ENCODE data around the gene XPNPEP1. TPM values are rescaled to one million over a fixed set of nuclear protein-coding genes. Genes with fewer than 3 reads are reported as not detected.

XPNPEP1 gene
- total RNA-seq, 1 experiment from 2014 or later, result 71.3 TPM

- Histone ChIP-seq H3K18ac (ENCODE audit: insufficient read length, low read depth, low read length) (no peak overlapping the region), H3K23me2 (ENCODE audit: insufficient read length, low read depth, low read length, poor library complexity, severe bottlenecking) (no peaks in the 10 kb centered on the region), H4K20me1 (ENCODE audit: control insufficient read depth, insufficient read depth, insufficient read length) (no peaks in the 10 kb centered on the region), H2BK20ac (ENCODE audit: low read depth, low read length, poor library complexity, severe bottlenecking) (no peak overlapping the region), H3T11ph (ENCODE audit: low read length) (no peak overlapping the region), H4K8ac (replicated peaks; ENCODE audit: insufficient read length, low read depth, low read length) (no peak overlapping the region), H3K4ac (ENCODE audit: low read depth, low read length) (no peak overlapping the region), H2AFZ (ENCODE audit: low read length) (no peak overlapping the region), H4K5ac (ENCODE audit: insufficient read length, low read depth, low read length) (no peak overlapping the region), H3K4me2 (ENCODE audit: insufficient read depth, insufficient read length, low read length) (no peak overlapping the region), H3K9me3 (ENCODE audit: control insufficient read depth, low read depth, low read length) (no peaks in the 10 kb centered on the region), H3K23ac (ENCODE audit: insufficient read length, low read depth, low read length) (no peak overlapping the region), H2BK120ac (ENCODE audit: low read depth, low read length, poor library complexity, severe bottlenecking) (no peak overlapping the region), H3K9ac (ENCODE audit: extremely low read depth, insufficient read length, low read length) (no peak overlapping the region), H2BK12ac (ENCODE audit: insufficient read length, low read depth, low read length) (no peak overlapping the region), H2BK5ac (ENCODE audit: insufficient read length, low read length) (no peak overlapping the region), H2AK5ac (ENCODE audit: insufficient read length, low read length) (no peak overlapping the region), H2BK15ac (ENCODE audit: low read depth, low read length) (no peak overlapping the region), H3K27ac (ENCODE audit: insufficient read length, low read depth, low read length) (no peak overlapping the region), H3K79me2 (ENCODE audit: insufficient read depth, low read length) (no peaks in the 10 kb centered on the region), H4K91ac (ENCODE audit: insufficient read length, low read depth, low read length) (no peak overlapping the region), H3K56ac (ENCODE audit: insufficient read length, low read depth, low read length) (no peak overlapping the region), H3K4me1 (ENCODE audit: insufficient read depth, low read length) (no peaks in the 10 kb centered on the region), H3K27me3 (ENCODE audit: insufficient read depth, low read length) (no peaks in the 10 kb centered on the region), H3K79me1 (ENCODE audit: insufficient read depth, low read depth, low read length, poor library complexity, severe bottlenecking) (no peaks in the 10 kb centered on the region), H3K14ac (ENCODE audit: insufficient read depth, low read length) (no peak overlapping the region)
- Mint-ChIP-seq H3K27me3 (ENCODE audit: low read depth) (no peaks in the 10 kb centered on the region), H3K4me1 (peaks cover 13% of the 10 kb centered on the region in 2 experiments), H3K4me3 (no peak overlapping the region), H3K27ac (no peak overlapping the region), H3K36me3 (ENCODE audit: insufficient read depth in 1 of 3, low read depth in 3 of 3) (peaks cover 20 to 59% (median 48%) of the 10 kb centered on the region in 3 experiments; a peak in 6 of 7 replicates), H3K9me3 (no peaks in the 10 kb centered on the region)
- TF ChIP-seq CTCF (conservative IDR thresholded peaks at IDR 0.05), result no peak
- no CpG with 5 or more reads among the region's 1 CpG for WGBS (ENCODE audit: extremely low coverage, insufficient read length, low lambda C conversion rate)
- DNase-seq, result no peak
Measured at GRCh38 chr10:109881769-109882057, 41.6 kb downstream of the XPNPEP1 start.

Data from H9 (cell line).